K562 (cell line): ENCODE data around the gene IRX1. TPM values are rescaled to one million over a fixed set of nuclear protein-coding genes. Genes with fewer than 3 reads are reported as not detected.

ENCODE experiments used
- ATAC-seq: fragments of 200-7000 bp; cut with Tn5 transposase; 3 replicates; pipeline ENCODE4 v1.9.1; 2020; ENCODE audit warnings: moderate library complexity
- BruUV-seq: library from RNA; stranded (reverse); fragments of 400-500 nt; replicated peaks from 2 replicates; lab custom pipeline; 2021; lab: Mats Ljungman, UMichigan
- CTCF ChIA-PET: fragments of 300-600 bp; formaldehyde crosslinking; extraction: SDS; loops from one replicate; lab custom pipeline; 2021; ENCODE audit warnings: low intra/inter-chr PET ratio; lab: Yijun Ruan, JAX
- POLR2A ChIA-PET: fragments of 300-600, 350-650 bp; sonication (Branson Sonifier 250); formaldehyde crosslinking; extraction: SDS; loops from one replicate; lab custom pipeline; 2021; ENCODE audit warnings: antibody characterized with exemption, inconsistent platforms; lab: Yijun Ruan, JAX
- DNase-seq, 4 experiments: peaks; one replicate each; pipeline versions ENCODE4 v3.0.0 to v3.0.0-alpha.2; 2011 to 2018; ENCODE audit warnings: low spot score in 3 of 4, mixed read lengths in 3 of 4; ENCODE audit errors: extremely low read depth in 1 of 4
- FAIRE-seq: peaks from 2 replicates; lab custom pipeline; 2011; peaks lifted over from hg19 to GRCh38; lab: Jason Lieb, UNC
- H2AFZ ChIP-seq: 2 replicates; pipeline ENCODE4 v1.6.0; 2011; ENCODE audit warnings: low read depth, low read length, control low read depth, inconsistent platforms
- H3K27ac ChIP-seq: fragments of 200-600 bp; 3 replicates; pipeline ENCODE4 v1.8.0; 2011; ENCODE audit warnings: low read depth, mild to moderate bottlenecking, control low read depth, inconsistent platforms, low read length, moderate library complexity, mixed read lengths; ENCODE audit errors: extremely low read depth
- H3K27me3 ChIP-seq, 2 experiments: fragments of 300-600 bp in 1 of 2; 2 replicates in 1 of 2; 3 replicates in 1 of 2; pipeline versions ENCODE4 v1.6.0 to v1.8.0; 2011; ENCODE audit warnings: inconsistent platforms in 2 of 2, low read length in 2 of 2, mild to moderate bottlenecking in 1 of 2, mixed read lengths in 1 of 2, moderate library complexity in 1 of 2; ENCODE audit not compliant: control insufficient read depth in 2 of 2, insufficient read depth in 2 of 2
- H3K36me3 ChIP-seq: fragments of 300-600 bp; 3 replicates; pipeline ENCODE4 v1.8.0; 2011; ENCODE audit warnings: mild to moderate bottlenecking, low read length, inconsistent platforms; ENCODE audit not compliant: control insufficient read depth, insufficient read depth
- H3K4me1 ChIP-seq, 2 experiments: fragments of 200-600 bp in 1 of 2; replicated peaks in 1 of 2; 2 replicates in 1 of 2; 3 replicates in 1 of 2; pipeline versions ENCODE4 v1.5.1 to v1.8.0; 2011; ENCODE audit warnings: inconsistent platforms in 2 of 2, low read length in 2 of 2, mild to moderate bottlenecking in 1 of 2, mixed read lengths in 1 of 2, moderate library complexity in 1 of 2; ENCODE audit not compliant: control insufficient read depth in 2 of 2, insufficient read depth in 2 of 2
- H3K4me2 ChIP-seq: 2 replicates; pipeline ENCODE4 v1.6.1; 2011; ENCODE audit warnings: low read length, control low read depth, inconsistent platforms, mixed read lengths; ENCODE audit not compliant: insufficient read depth
- H3K4me3 ChIP-seq: fragments of 200-600 bp; sonication (generic), shearing (Covaris generic); 2 replicates; pipeline ENCODE4 v1.5.1; 2016; ENCODE audit warnings: control low read depth, inconsistent platforms
- H3K79me2 ChIP-seq: fragments of 200-600 bp; 3 replicates; pipeline ENCODE4 v1.8.0; 2011; ENCODE audit warnings: low read length, inconsistent platforms; ENCODE audit not compliant: control insufficient read depth, insufficient read depth
- H3K9ac ChIP-seq, 2 experiments: 2 replicates each; pipeline versions ENCODE4 v1.6.0 to v1.6.1; 2011; ENCODE audit warnings: low read depth in 2 of 2, low read length in 2 of 2, control low read depth in 1 of 2, inconsistent platforms in 1 of 2, mild to moderate bottlenecking in 1 of 2, mixed read lengths in 1 of 2; ENCODE audit not compliant: insufficient read depth in 1 of 2
- H3K9me1 ChIP-seq: one replicate; pipeline ENCODE4 v1.6.0; 2011; ENCODE audit warnings: inconsistent platforms, mild to moderate bottlenecking, low read length, moderate library complexity; ENCODE audit not compliant: control insufficient read depth, insufficient read depth
- H3K9me3 ChIP-seq: replicated peaks from 2 replicates; pipeline ENCODE4 v1.5.1; 2011; ENCODE audit warnings: low read depth, low read length, inconsistent platforms; ENCODE audit not compliant: control insufficient read depth, insufficient read depth
- H4K20me1 ChIP-seq: replicated peaks from 2 replicates; pipeline ENCODE4 v1.6.1; 2011; ENCODE audit warnings: low read length, inconsistent platforms, mixed read lengths; ENCODE audit not compliant: control insufficient read depth, insufficient read depth
- MLX ChIP-seq, 2 experiments: fragments of 450-650 bp in 1 of 2; sonication (generic) in 1 of 2; formaldehyde crosslinking; conservative IDR thresholded peaks; 2 replicates each; pipeline versions ENCODE4 v1.4.0 to v1.8.1; 2020 to 2022; ENCODE audit warnings: mild to moderate bottlenecking in 1 of 2, missing genetic modification reagents in 1 of 2
- NFE2 ChIP-seq: IDR thresholded peaks from 2 replicates; pipeline ENCODE4 v1.6.1; 2014; ENCODE audit warnings: antibody characterized with exemption, low read depth
- SMARCB1 ChIP-seq: IDR thresholded peaks from 2 replicates; pipeline ENCODE4 v1.6.1; 2011; ENCODE audit warnings: improper control_type of control experiment, low read depth; ENCODE audit not compliant: insufficient read length
- TSC22D4 ChIP-seq: fragments of 450-650 bp; IDR thresholded peaks from 2 replicates; pipeline ENCODE4 v1.6.1; 2016; ENCODE audit warnings: missing genetic modification characterization, missing biosample characterization, control low read depth
- XRCC4 ChIP-seq: IDR thresholded peaks from one replicate; pipeline ENCODE4 v1.6.1; 2011; ENCODE audit not compliant: insufficient read depth, insufficient read length; ENCODE audit errors: extremely low read depth
- XRCC5 ChIP-seq: fragments of 200-400 bp; formaldehyde crosslinking; IDR thresholded peaks from 2 replicates; pipeline ENCODE4 v1.6.1; 2017; ENCODE audit warnings: low read depth, mild to moderate bottlenecking, low read length
- ZNF316 ChIP-seq: fragments of 450-650 bp; IDR thresholded peaks from 2 replicates; pipeline ENCODE4 v1.6.1; 2016
- ZNF445 ChIP-seq: fragments of 250-450 bp; sonication (Bioruptor Pico); IDR thresholded peaks from 2 replicates; pipeline ENCODE4 v1.4.0; 2020; ENCODE audit warnings: low read depth, mild to moderate bottlenecking, moderate library complexity
- ZNF707 ChIP-seq: fragments of 250-450 bp; sonication (Bioruptor Pico); conservative IDR thresholded peaks from 2 replicates; pipeline ENCODE4 v1.8.0; 2022; ENCODE audit warnings: inconsistent platforms, mild to moderate bottlenecking, moderate library complexity
- WGBS: fragments of 100-300 bp; shearing (Covaris generic); methylation state at CpG from one replicate; pipeline ENCODE4 v1.1.6; 2016; ENCODE audit warnings: low coverage, mixed read lengths; ENCODE audit not compliant: insufficient coverage; ENCODE audit errors: missing lambda C conversion rate; 5-methylcytosine and 5-hydroxymethylcytosine counted together
- in situ Hi-C: fragments of 300-500 bp; cut with MboI; formaldehyde crosslinking; loops from 4 replicates; pipeline ENCODE4 v1.15.0; 2018; ENCODE audit warnings: inconsistent platforms, mixed read lengths
- intact Hi-C: fragments of 100-400 bp; cut with micrococcal nuclease; formaldehyde crosslinking; loops from 2 replicates; pipeline ENCODE4 v1.14.2; 2022
- polyA plus RNA-seq, 8 experiments: library from polyadenylated mRNA; depleted of rRNA in 4 of 8; stranded (reverse) in 5 of 8; unstranded in 3 of 8; fragments of >200 nt; fragmentation: Nextera tagmentation in 2 of 8; fragmentation: Illumina TruSeq in 1 of 8; extraction: Ambion mirVana in 2 of 8; extraction: Trizol in 1 of 8; gene quantifications; 2 replicates each; pipeline versions ENCODE4 v1.2.1 to v1.2.3, GENCODE V29; 2011 to 2014; ENCODE audit warnings: inconsistent platforms in 1 of 8, missing spikeins in 1 of 8
- total RNA-seq, 7 experiments: library from RNA; depleted of rRNA in 6 of 7; stranded (reverse); fragments of >200 nt in 6 of 7; fragmentation: Illumina TruSeq in 2 of 7; extraction: Trizol in 2 of 7; gene quantifications; 2 replicates each; pipeline versions ENCODE4 v1.2.1 to v1.2.3, GENCODE V29; 2011 to 2021; ENCODE audit warnings: low replicate concordance in 1 of 7
- TF ChIP-seq, protein P1 (sequence below): fragments of 200-800 bp; sonication (Bioruptor generic); IDR thresholded peaks from 2 replicates; pipeline ENCODE4 v1.6.1; 2017; ENCODE audit warnings: missing genetic modification characterization, missing compliant biosample characterization
- TF ChIP-seq, protein P2 (sequence below), 3 experiments: IDR thresholded peaks in 2 of 3; conservative IDR thresholded peaks in 1 of 3; 2 replicates each; pipeline ENCODE4 v1.5.1; 2011 to 2012; ENCODE audit warnings: low read length in 3 of 3, mild to moderate bottlenecking in 3 of 3, control low read depth in 2 of 3, improper control_type of control experiment in 1 of 3, inconsistent platforms in 1 of 3, low read depth in 1 of 3, mixed read lengths in 1 of 3, moderate library complexity in 1 of 3; ENCODE audit not compliant: insufficient read depth in 2 of 3

IRX1 gene
- total and polyA plus RNA-seq, 9 of the 15 experiments (the other 6 are each of a cell fraction or from before 2014, with no cell fraction given) = not detected

GRCh38 chr5:3598207-3598606 is 2.6 kb downstream of the IRX1 start:
- DNase-seq (no peak), FAIRE-seq (no peak), ATAC-seq (no peak)
- in situ Hi-C loops (no loop called here), intact Hi-C loops (no loop called here)
- 0 out of 2 replicates have a peak, but pooled peaks cover 1% of the 10 kb centered on the region for H4K20me1 ChIP-seq
- H3K9me3 ChIP-seq = no peaks in the 10 kb centered on the region
- CTCF ChIA-PET = no interaction called here
- H3K4me2 ChIP-seq = no peak overlapping the region
- under 1% methylated on average over 8 of the region's 8 CpGs for WGBS
- no TSS peak for BruUV-seq
- H3K36me3 ChIP-seq = no peaks in the 10 kb centered on the region
- H3K27me3 ChIP-seq = peaks cover 22 to 69% of the 10 kb centered on the region in 2 experiments; a peak in 4 of 5 replicates
- POLR2A ChIA-PET = no interaction called here
- no peak overlapping the region for H3K9ac ChIP-seq
- H3K9me1 ChIP-seq = no peaks in the 10 kb centered on the region
- H3K4me3 ChIP-seq = no peak overlapping the region
- peaks cover 0 to 21% of the 10 kb centered on the region in 2 experiments; a peak in 2 of 5 replicates for H3K4me1 ChIP-seq
- H3K79me2 ChIP-seq = no peaks in the 10 kb centered on the region
- H3K27ac ChIP-seq = no peak overlapping the region
- H2AFZ ChIP-seq = no peak overlapping the region
- TF ChIP-seq ZNF316 (no peak), XRCC5 (no peak), XRCC4 (no peak), NFE2 (no peak), SMARCB1 (no peak), TSC22D4 (no peak), MLX (CRISPR knock-in tag; conservative IDR thresholded peaks at IDR 0.05) (no peak), ZNF445 (CRISPR knock-in tag) (no peak), ZNF707 (CRISPR knock-in tag) (no peak)
- TF ChIP-seq, protein P1, sequence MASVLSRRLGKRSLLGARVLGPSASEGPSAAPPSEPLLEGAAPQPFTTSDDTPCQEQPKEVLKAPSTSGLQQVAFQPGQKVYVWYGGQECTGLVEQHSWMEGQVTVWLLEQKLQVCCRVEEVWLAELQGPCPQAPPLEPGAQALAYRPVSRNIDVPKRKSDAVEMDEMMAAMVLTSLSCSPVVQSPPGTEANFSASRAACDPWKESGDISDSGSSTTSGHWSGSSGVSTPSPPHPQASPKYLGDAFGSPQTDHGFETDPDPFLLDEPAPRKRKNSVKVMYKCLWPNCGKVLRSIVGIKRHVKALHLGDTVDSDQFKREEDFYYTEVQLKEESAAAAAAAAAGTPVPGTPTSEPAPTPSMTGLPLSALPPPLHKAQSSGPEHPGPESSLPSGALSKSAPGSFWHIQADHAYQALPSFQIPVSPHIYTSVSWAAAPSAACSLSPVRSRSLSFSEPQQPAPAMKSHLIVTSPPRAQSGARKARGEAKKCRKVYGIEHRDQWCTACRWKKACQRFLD (CRISPR knock-in tag) = no peak
- TF ChIP-seq, protein P2, sequence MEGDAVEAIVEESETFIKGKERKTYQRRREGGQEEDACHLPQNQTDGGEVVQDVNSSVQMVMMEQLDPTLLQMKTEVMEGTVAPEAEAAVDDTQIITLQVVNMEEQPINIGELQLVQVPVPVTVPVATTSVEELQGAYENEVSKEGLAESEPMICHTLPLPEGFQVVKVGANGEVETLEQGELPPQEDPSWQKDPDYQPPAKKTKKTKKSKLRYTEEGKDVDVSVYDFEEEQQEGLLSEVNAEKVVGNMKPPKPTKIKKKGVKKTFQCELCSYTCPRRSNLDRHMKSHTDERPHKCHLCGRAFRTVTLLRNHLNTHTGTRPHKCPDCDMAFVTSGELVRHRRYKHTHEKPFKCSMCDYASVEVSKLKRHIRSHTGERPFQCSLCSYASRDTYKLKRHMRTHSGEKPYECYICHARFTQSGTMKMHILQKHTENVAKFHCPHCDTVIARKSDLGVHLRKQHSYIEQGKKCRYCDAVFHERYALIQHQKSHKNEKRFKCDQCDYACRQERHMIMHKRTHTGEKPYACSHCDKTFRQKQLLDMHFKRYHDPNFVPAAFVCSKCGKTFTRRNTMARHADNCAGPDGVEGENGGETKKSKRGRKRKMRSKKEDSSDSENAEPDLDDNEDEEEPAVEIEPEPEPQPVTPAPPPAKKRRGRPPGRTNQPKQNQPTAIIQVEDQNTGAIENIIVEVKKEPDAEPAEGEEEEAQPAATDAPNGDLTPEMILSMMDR (IDR thresholded peaks at IDR 0.05 in 2 of 3, conservative IDR thresholded peaks at IDR 0.05 in 1 of 3; ENCODE audit: insufficient read depth in 2 of 3, low read depth in 1 of 3, low read length in 3 of 3) = no peak
